HG03354 (cell line): ENCODE results near the gene TSSK6.

Source experiments
- ATAC-seq: cut with Tn5 transposase; IDR thresholded peaks from one replicate; pipeline ENCODE4 v1.9.1; 2021; ENCODE audit warnings: mild to moderate bottlenecking; ENCODE audit not compliant: unreplicated experiment, poor library complexity, severe bottlenecking

Gene TSSK6

GRCh38 chr19:19532806-19533701 lies 17.7 kb upstream of the TSSK6 start:
- ATAC-seq, result no peak

GRCh38 chr19:19531951-19532805 lies 16.8 kb upstream of the TSSK6 start:
- ATAC-seq, result peak; percentile 59

GRCh38 chr19:19530889-19531288 lies 15.5 kb upstream of the TSSK6 start:
- no peak for ATAC-seq

- ATAC-seq, result no peak
Observed at GRCh38 chr19:19530423-19530804, 15.1 kb upstream of the TSSK6 start.

GRCh38 chr19:19529783-19530422 lies 14.6 kb upstream of the TSSK6 start:
- no peak for ATAC-seq

- ATAC-seq, result no peak
Observed at GRCh38 chr19:19528721-19529490, 13.6 kb upstream of the TSSK6 start, which contains the start of gene YJEFN3. YJEFN3 (plus strand) TSS chr19:19528911; CDS start chr19:19528933, 22 bp downstream.

GRCh38 chr19:19527674-19528625 lies 12.6 kb upstream of the TSSK6 start:
- ATAC-seq, result no peak

GRCh38 chr19:19527371-19527656 lies 12.0 kb upstream of the TSSK6 start:
- ATAC-seq, result no peak

GRCh38 chr19:19526581-19527370 lies 11.4 kb upstream of the TSSK6 start:
- ATAC-seq, result no peak

- no peak for ATAC-seq
Observed at GRCh38 chr19:19525611-19526380, 10.4 kb upstream of the TSSK6 start.

GRCh38 chr19:19524053-19524452 lies 8.7 kb upstream of the TSSK6 start:
- ATAC-seq, result no peak

- no peak for ATAC-seq
Observed at GRCh38 chr19:19523177-19523576, 7.8 kb upstream of the TSSK6 start.

- no peak for ATAC-seq
Observed at GRCh38 chr19:19520989-19521388, 5.6 kb upstream of the TSSK6 start.

GRCh38 chr19:19517235-19517619 lies 1.9 kb upstream of the TSSK6 start:
- no peak for ATAC-seq

GRCh38 chr19:19515642-19516519 lies 533 bp upstream of the TSSK6 start, which contains the start of gene NDUFA13:
NDUFA13 (plus strand) TSS chr19:19516225; CDS start chr19:19516239, 14 bp downstream.
- peak; percentile 90 for ATAC-seq

GRCh38 chr19:19514215-19514657 lies 1.1 kb downstream of the TSSK6 start:
- no peak for ATAC-seq
